Activated T-cell treated with anti-CD3 and anti-CD28 coated beads for 1 hour (primary cell): ENCODE results near the gene FKBP2.
A peak's percentile ranks its signal among the peaks of the same experiment; 100 is the strongest.

ENCODE experiments used
- DNase-seq: peaks from one replicate; pipeline ENCODE4 v3.0.0-alpha.2; 2020; ENCODE audit warnings: low read depth

The FKBP2 gene

DNA sequence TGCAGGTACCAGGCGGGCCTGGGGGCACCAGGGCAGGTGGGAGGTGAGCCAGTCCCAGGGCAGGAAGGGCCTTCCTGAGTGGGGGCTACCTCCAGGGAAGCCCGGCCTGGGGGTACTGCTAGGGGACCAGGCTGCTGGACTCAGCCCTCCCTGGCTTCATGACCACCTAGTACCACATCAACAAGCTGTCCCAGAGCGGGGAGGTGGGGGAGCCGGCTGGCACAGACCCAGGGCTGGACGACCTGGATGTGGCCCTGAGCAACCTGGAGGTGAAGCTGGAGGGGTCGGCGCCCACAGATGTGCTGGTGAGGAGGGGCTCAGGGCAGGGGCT is 21.6 kb upstream of the FKBP2 start:
- no peak for DNase-seq

DNA sequence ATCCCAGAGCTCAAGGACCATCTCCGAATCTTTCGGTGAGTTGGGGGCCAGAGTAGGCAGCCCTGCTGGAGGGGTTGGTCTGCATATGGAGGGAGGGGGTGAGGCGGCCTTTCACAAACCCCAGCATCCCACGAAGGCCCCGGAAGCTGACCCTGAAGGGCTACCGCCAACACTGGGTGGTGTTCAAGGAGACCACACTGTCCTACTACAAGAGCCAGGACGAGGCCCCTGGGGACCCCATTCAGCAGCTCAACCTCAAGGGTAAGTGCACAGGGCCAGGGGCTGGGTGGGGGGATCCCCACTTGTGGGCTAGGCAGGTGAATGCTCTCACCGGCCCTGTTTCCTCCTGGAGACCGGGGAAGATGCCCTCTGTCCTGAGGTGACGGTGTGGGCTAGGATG is 21.1 kb upstream of the FKBP2 start:
- no peak for DNase-seq

DNA sequence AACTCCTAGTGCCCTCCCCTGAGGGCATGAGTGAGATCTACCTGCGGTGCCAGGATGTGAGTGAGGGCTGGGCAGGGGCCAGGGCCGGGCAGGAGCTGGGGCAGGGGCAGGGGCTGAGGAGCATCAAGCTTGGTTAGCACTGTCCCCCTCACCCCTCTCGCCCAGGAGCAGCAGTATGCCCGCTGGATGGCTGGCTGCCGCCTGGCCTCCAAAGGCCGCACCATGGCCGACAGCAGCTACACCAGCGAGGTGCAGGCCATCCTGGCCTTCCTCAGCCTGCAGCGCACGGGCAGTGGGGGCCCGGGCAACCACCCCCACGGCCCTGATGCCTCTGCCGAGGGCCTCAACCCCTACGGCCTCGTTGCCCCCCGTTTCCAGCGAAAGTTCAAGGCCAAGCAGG is 20.6 kb upstream of the FKBP2 start:
- no peak for DNase-seq

DNA sequence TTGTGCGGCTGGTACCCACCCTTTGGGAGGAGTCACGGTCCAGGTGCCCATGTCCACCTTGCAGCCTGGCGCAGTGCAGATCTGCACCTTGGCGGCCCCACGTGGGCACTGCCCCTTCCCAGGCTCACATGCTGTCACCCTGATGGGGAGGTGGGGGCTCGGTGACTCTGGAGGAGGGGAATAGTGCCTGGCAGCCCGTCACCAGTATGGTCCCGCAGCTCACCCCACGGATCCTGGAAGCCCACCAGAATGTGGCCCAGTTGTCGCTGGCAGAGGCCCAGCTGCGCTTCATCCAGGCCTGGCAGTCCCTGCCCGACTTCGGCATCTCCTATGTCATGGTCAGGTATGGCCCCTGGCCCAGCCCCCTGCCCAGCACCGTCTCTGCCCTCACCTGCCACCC is 20.1 kb upstream of the FKBP2 start:
- DNase-seq = no peak

DNA sequence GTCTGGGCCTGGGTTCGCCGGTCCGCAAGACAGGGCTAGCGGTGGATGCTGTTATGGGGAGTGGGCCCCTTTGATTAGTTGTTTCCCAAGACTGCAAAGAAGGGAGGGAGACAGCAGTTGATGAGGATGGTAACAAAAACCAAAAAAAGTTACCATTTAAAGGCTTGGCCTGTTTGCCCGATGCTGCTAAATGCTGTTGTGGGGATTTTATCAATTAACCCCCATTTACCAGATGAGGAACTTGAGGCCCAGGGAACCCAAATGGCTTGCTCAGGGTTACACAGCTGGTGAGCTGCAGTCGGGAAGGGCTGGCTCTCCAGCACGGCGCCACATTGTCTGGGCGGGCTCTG is 18.3 kb upstream of the FKBP2 start:
- DNase-seq = no peak

DNA sequence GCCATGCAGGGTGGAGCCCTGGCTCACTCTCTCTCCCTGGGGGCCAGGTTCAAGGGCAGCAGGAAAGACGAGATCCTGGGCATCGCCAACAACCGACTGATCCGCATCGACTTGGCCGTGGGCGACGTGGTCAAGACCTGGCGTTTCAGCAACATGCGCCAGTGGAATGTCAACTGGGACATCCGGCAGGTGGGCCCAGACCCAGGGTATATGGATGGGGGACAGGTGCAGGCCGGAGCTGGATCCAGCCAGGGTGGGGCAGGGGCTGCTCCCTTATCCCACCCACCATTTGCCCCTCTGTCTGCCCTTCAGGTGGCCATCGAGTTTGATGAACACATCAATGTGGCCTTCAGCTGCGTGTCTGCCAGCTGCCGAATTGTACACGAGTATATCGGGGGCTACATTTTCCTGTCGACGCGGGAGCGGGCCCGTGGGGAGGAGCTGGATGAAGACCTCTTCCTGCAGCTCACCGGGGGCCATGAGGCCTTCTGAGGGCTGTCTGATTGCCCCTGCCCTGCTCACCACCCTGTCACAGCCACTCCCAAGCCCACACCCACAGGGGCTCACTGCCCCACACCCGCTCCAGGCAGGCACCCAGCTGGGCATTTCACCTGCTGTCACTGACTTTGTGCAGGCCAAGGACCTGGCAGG is 17.8 kb upstream of the FKBP2 start:
- DNase-seq = no peak

DNA sequence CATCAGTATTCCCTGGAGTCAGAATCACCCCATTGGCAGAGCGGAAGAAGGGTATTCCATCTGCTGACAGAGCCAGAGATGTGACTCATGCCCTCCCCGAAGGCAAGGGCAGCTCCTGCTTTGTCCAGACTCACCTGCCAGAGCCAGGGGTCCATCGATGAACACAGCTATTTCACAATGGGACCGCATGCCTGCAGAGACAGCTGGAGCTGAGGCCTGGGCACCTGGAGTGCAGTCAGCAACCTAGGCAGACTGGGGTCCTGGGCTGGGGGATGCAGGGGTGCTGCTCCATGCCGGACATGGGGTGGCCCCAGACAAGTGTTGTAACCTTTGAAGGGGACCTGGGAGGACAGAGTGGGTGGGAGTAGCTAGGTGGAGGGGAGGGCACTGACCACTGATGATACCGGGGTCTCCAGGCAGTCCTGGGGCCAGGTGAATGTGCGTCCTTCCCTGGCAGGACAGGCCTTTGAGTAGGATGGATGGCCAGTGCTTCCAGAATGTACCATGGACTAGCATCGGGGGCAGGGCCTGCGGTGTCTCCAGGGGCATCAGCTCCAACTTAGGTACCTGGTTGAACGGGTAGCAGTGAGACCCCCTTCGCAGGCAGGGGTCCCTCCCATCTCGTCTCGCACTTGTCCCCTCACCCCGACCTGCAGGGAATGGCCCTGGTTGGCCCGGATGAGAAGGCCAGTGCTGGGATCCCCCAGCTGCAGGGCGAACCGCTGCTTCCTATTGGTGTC is 16.6 kb upstream of the FKBP2 start:
- DNase-seq = no peak

DNA sequence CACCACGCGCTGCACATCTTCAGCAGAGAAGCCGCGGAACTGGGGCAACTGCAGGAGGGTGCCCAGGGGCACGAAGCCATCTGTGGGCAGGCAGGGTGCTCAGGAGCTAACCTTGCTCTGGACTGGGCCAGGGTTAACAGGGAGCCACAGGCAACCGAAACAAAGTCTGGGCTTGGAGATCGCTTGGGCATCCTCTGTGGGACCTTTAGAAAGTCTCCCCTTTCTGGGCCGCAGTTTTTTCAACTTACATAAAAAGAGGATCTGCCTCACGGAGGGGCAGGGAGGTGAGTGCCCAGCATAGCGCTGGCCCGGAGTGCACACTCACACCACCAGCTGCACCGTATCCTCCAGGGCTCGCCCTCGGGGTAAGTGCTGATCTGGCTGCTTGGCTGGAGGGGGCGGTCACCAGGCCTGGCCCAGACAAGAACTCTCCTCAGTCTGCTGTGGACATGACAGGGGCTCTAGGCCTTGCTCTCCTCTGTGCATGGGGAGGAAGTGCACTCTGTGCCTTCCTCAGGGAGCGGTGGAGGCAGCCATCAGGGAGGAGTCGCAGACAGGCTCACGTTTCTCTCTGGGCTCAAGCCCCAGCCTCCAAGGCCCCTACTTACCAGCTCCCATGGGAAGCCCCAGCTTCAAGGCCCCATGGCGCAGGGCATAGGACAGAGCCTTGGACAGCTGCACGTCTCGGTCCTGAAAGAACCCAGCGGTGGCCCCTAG is 15.8 kb upstream of the FKBP2 start:
- DNase-seq = no peak

DNA sequence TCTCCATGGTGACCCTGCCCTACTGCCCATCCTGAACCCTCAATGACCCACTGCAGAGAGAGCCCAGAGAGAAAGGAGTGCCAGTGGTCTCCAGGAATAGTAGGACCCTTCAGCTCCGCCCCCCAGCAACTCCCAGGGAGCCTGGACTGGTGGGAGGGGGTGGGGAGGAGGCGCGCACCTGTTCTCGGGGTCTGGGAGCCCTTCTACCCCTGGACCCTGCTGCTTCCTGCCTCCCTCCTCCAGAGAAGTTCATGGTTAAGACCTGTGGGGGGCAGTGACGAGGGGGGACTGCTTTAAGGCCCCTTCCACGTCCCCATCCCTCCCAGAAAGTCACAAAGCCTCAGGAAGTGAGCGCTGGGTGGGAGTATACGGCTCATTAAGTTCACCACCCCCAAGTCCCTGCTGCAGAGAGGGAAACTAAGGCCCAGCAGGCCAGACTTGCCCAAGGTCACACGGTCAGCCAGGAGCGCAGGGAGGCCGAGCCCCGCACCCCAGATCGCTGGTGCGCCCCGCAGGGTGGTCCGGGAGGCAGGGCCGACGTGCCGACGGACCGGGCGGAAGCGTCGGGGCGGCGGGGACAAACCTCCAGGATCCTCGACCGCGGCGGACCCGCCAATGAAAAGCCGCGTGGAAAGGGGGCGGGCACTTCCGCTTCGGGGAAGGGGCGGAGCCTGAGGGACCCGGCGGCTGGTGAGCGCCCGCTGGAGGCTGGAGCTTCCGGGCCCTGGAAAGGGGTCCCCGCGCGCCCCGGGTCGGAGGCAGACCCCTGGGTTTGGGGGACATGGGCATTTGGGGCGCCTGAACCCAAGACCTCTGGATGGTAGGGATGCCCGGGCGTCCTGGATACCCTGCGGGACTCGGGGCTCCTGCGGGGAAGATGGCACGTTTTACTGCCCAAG is 15.0 kb upstream of the FKBP2 start, which contains the start of the genes NUDT22 and TRPT1:
TSS of gene NUDT22 (plus strand) at position 667 of the 899 bp plus-strand sequence. CDS start 379 bp downstream, outside the sequence.
TSS of gene TRPT1 (minus strand) at position 579 of the 899 bp plus-strand sequence. CDS start at position 253, 326 bp downstream.
- peak; percentile 89 for DNase-seq

DNA sequence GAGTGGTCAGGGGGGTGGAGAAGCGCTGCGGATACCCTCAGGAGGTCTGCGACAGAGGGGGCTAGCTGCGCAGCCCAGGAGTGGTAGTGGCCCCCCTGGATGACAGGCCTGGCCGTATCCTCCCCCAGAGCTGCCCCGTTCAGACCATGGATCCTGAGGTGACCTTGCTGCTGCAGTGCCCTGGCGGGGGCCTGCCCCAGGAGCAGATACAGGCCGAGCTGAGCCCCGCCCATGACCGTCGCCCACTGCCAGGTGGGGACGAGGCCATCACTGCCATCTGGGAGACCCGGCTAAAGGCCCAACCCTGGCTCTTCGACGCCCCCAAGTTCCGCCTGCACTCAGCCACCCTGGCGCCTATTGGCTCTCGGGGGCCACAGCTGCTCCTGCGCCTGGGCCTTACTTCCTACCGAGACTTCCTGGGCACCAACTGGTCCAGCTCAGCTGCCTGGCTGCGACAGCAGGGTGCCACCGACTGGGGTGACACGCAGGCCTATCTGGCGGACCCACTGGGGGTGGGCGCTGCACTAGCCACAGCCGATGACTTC is 14.3 kb upstream of the FKBP2 start:
- DNase-seq = peak; percentile 30

DNA sequence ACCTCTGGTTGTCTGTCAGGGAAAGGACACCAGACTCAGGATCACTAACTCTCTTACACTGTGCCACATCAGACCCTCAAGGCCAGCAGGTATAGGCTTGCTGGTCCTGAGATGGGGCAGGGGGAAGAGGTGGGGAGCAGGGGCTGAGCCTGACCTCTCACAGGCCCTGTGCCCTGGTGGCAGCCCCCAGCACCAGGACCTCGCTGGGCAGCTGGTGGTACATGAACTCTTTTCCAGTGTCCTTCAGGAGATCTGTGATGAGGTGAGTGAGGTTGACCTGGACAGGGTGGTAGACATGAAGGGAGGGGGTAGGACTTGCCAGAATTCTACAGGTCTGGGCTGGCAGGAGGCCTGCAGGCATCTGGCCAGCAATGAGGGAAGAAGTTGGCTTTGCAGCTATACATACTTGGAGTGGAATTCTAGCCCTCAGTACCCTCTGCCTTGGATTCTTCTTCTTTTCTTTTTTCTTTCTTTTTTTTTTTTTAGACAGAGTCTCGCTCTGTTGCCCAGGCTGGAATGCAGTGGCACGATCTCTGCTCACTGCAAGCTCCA is 13.4 kb upstream of the FKBP2 start:
- no peak for DNase-seq

DNA sequence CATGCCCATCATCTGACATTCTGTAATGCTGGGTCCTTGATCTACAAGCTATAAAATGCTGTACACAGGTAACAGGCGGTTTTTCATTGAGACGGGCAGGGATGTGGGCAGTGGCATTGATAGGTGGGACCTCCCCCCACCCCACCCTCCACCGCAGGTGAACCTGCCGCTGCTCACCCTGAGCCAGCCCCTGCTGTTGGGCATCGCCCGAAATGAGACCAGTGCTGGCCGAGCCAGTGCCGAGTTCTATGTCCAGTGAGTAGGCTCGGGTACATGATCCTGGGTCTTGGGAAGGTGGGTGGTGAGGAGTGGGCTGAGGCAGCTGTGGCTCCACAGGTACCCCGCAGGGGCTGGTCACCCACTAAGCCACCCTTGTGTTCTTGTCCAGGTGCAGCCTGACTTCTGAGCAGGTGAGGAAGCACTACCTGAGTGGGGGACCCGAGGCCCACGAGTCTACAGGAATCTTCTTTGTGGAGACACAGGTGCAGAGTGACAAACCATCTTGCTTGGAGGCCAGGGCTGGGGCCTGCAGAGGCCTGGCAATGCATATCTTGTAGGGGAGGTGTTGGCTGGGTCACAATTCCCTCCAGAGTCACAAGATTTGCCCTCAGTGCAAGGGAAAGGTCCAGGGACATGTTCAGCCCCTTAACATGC is 11.7 kb upstream of the FKBP2 start:
- no peak for DNase-seq

DNA sequence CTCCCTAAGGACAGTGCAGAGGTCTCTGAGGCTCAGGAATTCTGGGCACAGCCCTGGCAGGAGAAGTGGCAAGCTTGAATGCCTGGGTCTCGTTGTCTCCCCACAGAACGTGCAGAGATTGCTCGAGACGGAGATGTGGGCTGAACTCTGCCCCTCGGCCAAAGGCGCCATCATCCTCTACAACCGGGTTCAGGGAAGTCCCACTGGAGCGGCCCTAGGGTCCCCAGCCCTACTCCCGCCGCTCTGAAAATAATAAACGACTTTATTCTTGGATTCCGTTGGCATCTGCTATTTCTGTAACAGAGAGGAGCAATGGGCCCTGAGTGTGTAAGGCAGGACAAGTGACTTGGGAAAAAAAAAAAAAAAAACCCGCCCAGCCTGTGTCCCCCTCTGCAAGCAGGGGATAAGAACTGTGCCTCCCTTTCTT is 11.1 kb upstream of the FKBP2 start:
- no peak for DNase-seq

DNA sequence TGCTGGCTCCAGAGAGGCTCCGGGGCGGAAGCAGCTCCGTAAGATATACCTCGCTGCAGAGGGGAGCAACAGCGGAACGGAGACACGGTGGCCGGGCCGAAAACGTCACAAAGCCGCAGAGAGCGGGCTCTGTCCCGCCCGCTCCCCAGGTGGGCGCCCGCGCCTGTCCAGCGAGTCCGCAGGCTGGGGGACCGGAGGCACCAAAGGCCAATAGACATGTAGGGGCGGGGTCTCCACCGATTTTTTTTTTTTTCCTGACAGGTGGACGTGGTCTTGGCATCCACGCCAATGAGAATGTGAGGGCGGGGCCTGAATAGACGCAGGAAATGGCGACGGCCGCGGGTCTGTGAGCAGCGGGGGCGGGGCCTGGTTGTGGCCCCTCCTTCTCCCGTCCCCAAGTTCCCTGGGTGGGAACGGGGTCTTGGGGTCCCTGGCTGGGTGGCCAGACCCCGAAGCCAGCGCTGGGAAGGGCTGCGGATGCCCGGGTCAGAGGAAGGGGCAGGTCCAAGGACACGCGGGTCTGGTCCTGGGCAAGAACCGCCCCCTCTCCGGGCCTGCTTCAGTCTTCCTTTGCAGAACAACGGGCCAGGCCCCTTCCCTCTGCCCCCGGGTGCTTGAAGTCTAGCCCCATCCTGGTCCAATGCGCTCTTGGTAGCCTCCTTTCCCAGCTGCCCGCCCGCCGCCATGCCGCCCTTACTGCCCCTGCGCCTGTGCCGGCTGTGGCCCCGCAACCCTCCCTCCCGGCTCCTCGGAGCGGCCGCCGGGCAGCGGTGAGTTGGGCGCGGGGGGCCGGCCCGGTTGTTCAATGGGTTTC is 10.5 kb upstream of the FKBP2 start, which contains the start of gene DNAJC4:
TSS of gene DNAJC4 (plus strand) at position 378 of the 814 bp plus-strand sequence. CDS start at position 685, 307 bp downstream.
- peak; percentile 78 for DNase-seq

DNA sequence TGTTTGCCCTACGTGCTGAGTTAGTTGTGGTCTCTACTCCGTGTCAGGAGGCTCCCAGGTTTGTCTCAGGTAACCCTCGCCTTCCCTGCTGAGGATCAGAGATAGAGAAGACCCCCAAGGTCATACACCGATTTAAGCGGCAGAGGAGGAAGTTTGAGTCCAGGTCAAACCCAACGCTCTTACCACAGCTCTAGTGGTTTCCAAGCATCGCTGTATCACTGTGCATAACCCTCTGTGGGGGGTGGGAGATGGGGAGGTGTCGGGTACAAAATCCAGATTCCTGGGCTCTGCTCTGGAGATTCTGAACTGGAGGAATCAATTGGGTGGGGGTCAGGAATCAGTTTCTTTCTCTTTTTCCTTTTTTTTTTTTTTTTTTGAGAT is 9.9 kb upstream of the FKBP2 start:
- no peak for DNase-seq

DNA sequence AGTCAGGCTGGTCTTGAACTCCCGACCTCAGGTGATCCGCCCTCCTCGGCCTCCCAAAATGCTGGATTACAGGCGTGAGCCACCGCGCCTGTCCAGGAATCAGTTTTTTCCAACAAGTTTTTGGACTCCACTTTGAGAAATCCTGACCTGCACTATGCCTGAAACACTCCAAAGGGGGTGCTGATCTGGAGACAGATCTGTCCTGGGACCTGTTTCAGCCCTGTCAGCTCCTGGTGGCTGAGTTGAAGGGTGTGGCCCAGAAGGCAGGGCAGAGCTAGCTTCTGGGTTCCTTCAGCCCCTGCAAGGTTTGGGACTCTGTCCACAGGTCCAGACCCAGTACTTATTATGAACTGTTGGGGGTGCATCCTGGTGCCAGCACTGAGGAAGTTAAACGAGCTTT is 9.3 kb upstream of the FKBP2 start:
- DNase-seq = no peak

DNA sequence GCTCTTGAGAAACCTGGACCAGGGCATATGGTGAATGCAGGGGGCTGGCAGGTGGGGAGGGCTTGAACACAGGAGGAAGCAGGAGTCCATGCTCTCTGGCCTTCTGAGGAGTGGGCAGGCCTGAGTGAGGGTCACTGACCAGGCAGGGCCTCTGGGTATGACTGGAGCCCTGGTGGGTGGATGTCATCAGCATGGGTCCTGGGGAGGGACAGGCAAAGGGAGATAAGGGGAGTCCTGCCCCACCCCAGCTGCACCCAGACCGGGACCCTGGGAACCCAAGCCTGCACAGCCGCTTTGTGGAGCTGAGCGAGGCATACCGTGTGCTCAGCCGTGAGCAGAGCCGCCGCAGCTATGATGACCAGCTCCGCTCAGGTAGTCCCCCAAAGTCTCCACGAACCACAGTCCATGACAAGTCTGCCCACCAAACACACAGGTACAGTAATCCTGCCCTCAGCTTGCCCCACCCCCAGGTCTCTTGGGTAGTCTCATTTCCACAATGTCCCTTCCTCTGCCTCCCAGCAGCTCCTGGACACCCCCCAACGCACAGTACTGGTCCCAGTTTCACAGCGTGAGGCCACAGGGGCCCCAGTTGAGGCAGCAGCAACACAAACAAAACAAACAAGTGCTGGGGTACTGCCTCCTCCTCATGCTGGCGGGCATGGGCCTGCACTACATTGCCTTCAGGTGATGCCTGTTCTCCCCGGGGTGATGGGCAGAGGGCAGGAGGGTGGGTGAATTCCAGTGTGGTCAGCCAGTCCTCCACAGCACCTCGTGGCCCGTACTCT is 8.5 kb upstream of the FKBP2 start:
- no peak for DNase-seq

DNA sequence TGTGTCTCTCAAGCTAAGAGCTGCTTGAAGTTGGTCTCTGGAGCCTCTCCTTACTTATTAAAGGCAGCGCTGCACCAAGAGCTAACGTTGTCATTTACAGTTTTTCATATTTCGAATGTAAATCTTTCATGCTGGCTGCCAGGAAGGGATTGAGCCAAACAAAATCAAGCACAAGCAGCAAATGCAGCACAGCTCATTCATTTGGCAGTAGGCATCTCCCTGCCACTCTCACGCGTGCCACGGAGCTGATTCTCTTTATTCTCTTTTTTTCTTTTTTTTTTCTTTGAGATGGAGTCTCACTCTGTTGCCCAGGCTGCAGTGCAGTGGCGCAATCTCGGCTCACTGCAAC is 8.0 kb upstream of the FKBP2 start:
- DNase-seq = no peak

DNA sequence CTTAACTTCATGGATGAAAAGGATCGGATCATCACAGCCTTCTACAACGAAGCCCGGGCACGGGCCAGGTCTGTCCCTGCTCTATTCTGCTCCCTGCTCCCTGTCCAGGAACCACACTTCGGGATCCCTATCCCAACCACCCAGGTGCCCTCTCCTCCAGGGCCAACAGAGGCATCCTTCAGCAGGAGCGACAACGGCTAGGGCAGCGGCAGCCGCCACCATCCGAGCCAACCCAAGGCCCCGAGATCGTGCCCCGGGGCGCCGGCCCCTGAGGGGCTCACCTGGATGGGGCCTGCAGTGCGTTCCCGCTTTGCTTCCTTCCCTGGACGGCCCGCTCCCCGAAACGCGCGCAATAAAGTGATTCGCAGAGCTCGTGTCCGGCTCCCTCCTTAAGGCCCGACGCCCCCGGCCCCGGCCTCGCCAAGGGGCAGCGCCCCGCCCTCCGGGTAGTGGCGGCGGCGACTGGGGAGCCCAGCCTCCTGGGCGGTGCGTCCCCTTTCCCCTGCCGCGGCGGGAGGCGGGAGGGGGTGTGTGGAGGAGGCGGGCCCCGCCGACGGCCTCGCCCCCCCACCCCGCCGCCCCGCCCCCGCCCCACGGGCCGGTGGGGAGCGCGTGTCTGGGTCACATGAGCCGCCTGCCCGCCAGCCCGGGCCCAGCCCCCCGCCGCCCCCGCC is 6.8 kb upstream of the FKBP2 start, which contains the start of gene VEGFB:
TSS of gene VEGFB (plus strand) at position 672 of the 674 bp plus-strand sequence. CDS start 250 bp downstream, outside the sequence.
- DNase-seq = peak; percentile 66
